Stimulated activated CD4-positive, alpha-beta T cell treated with anti-CD3 and anti-CD28 coated beads, Interleukin-4, amount 100 ng/mL, for 4 hours (primary cell): ENCODE data around the gene PCDHAC2.

Experiments
- DNase-seq, 2 experiments: peaks; one replicate each; pipeline ENCODE4 v3.0.0-alpha.2; 2020

The PCDHAC2 gene

DNA sequence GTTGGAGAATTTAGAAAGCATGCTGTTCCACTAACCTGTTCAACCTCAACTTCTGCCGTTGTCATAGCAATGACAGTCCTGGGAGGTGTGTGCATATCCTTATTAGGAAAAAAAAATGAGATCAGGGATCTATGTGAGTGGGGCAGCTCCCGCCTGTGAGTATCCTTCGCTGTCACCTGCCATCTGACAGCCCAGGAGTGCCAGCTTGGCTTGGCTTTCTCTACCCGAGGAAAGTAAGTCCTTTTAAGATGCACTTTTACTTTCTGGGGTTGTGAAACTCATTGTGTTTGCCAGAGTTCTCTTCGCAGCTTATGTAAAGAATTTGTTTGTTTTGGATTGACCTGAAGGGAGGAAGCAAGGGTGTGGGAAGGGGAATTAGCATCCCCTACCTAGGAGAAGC lies 21.8 kb downstream of the PCDHAC2 start:
- DNase-seq, result no peak

GRCh38 chr5:140988608-140989007 lies 22.3 kb downstream of the PCDHAC2 start:
- DNase-seq, result no peak

GRCh38 chr5:140989254-140990020 lies 23.2 kb downstream of the PCDHAC2 start:
- DNase-seq, result no peak

GRCh38 chr5:140992828-140993227 lies 26.6 kb downstream of the PCDHAC2 start:
- no peak for DNase-seq

GRCh38 chr5:140996060-140996459 lies 29.8 kb downstream of the PCDHAC2 start:
- DNase-seq, result no peak

GRCh38 chr5:140998921-140999410 lies 32.7 kb downstream of the PCDHAC2 start:
- no peak for DNase-seq

GRCh38 chr5:141001446-141001843 lies 35.2 kb downstream of the PCDHAC2 start:
- no peak for DNase-seq

DNA sequence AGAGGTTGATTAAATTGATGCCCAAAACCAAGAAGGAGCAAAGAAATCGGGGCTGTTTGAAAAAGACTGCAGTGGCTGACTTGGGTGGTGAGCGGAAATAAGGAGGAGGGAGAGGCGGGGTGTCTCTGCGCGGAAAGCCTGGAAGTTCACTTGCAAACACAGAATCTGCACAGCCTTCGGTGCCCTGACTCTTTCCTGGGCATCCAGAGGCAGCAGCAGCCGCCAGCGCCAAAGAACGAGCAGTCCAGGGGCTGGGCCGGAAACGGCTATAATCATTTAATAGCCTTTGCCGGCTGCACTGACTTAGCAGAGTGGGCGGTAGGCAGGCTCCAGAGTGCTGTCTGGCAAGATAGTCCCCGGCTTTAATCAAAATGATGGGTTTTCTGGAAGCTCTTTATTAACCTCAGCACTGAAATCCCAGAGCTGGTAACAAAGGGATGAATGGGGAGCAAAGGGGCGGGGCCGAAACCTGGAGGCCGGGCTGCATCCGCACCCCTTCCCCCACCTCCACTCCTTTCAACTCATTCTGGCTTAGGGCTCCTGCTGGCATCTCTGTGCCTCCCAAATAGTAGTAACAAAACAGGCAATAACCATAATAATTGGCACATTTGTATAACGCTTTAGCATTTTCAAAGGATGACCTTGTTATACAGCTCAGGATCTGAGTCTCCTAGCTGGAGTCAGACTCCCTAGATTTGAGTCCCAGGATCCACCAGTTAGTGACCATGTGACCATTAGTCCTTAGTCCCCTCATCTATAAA lies 35.7 kb downstream of the PCDHAC2 start:
- no peak for DNase-seq

GRCh38 chr5:141002605-141002965 lies 36.3 kb downstream of the PCDHAC2 start:
- DNase-seq, result no peak

- DNase-seq, result no peak
These were observed 36.8 kb downstream of the PCDHAC2 start for GRCh38 chr5:141003031-141003430.

DNA sequence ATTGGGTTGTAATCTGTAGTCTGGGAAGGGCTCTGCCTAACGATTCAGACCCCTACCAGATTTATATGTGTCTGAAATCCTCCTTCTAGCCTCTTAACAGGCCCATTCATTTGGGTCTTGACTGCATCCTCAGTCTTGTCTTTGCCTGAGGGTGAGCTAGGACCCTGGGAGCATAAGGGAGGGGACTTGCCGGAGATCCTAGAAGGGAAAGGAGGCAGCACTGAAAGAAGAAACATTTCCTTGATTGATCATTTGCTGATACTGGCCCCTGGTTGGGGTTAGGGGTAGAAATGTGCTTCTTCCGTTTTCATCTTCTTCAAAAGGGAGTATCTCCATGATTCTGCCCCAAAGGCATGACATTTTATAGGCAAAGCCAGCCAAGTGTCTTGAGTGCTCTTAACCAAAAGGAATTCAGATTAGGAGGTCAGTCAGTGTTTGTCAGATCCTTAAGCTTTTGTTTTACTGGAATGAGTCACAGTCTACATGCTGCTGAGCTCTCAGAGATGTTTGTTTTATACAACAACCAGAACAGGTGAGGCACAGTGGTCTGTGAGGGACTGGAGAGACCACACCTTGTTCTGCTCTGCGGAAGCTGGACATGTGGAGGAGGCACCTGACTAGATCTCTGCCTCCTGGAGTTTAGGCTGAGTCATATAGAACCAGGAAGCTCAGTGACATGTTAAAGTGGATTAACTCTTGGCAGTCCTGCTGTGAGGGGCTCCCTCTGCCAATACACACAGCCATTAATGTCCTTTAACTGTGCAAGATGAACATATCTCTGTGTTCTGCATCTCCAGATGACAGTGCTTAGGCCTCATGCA lies 37.7 kb downstream of the PCDHAC2 start:
- DNase-seq, result no peak

GRCh38 chr5:141007791-141008190 lies 41.5 kb downstream of the PCDHAC2 start:
- no peak for DNase-seq

GRCh38 chr5:141010047-141010793 lies 43.9 kb downstream of the PCDHAC2 start:
- DNase-seq, result no peak

- no peak for DNase-seq
These were observed 51.7 kb downstream of the PCDHAC2 start for GRCh38 chr5:141017943-141018342.
